GM10266 (cell line): ENCODE results near the gene RBM4B.

ENCODE experiments used
- DNase-seq: peaks from one replicate; pipeline ENCODE4 v3.0.0; 2012; ENCODE audit errors: extremely low spot score
- TF ChIP-seq, protein P1 (sequence below): IDR thresholded peaks from 2 replicates; pipeline ENCODE4 v1.5.1; 2012; ENCODE audit warnings: mild to moderate bottlenecking, low read depth; ENCODE audit not compliant: control insufficient read depth, insufficient read depth; ENCODE audit errors: missing control alignments

RBM4B gene

DNA sequence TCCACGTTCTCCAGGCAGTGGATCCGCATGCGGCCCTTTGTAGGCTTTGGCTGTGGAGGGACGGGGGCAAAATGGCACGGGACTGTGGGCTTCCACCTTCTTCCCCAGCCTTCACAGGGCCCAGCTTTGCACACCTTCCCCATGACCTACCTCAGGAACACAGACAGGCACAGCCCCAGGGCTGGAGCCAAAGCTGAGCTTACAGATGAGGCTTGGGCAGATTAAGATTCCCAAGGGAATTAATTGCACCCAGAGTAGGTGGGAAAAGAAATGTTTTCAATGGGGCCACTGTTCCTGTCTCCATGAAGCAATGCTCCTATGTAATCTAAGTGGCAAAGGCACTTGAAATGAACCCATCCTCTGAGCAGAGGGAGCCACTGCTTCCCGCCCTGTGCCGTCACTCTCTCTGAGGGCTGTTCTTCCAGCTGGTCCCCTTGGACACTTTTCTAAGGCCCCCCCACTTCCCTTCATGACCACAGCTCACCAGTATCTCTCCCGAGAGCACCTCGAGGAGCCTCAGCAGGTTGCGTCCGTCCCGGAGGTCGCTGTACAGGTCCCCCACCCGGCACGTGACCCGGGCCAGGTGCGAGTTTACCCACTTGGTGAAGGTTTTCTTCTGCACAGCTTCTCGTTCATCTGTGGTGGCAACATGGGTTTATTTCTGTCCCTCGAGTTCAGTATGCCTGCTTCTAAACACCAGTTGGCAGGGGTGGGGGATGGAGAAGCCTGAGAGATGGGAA, 37.8 kb upstream of the RBM4B start:
- no peak for DNase-seq
- TF ChIP-seq, protein P1, sequence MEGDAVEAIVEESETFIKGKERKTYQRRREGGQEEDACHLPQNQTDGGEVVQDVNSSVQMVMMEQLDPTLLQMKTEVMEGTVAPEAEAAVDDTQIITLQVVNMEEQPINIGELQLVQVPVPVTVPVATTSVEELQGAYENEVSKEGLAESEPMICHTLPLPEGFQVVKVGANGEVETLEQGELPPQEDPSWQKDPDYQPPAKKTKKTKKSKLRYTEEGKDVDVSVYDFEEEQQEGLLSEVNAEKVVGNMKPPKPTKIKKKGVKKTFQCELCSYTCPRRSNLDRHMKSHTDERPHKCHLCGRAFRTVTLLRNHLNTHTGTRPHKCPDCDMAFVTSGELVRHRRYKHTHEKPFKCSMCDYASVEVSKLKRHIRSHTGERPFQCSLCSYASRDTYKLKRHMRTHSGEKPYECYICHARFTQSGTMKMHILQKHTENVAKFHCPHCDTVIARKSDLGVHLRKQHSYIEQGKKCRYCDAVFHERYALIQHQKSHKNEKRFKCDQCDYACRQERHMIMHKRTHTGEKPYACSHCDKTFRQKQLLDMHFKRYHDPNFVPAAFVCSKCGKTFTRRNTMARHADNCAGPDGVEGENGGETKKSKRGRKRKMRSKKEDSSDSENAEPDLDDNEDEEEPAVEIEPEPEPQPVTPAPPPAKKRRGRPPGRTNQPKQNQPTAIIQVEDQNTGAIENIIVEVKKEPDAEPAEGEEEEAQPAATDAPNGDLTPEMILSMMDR = no peak

DNA sequence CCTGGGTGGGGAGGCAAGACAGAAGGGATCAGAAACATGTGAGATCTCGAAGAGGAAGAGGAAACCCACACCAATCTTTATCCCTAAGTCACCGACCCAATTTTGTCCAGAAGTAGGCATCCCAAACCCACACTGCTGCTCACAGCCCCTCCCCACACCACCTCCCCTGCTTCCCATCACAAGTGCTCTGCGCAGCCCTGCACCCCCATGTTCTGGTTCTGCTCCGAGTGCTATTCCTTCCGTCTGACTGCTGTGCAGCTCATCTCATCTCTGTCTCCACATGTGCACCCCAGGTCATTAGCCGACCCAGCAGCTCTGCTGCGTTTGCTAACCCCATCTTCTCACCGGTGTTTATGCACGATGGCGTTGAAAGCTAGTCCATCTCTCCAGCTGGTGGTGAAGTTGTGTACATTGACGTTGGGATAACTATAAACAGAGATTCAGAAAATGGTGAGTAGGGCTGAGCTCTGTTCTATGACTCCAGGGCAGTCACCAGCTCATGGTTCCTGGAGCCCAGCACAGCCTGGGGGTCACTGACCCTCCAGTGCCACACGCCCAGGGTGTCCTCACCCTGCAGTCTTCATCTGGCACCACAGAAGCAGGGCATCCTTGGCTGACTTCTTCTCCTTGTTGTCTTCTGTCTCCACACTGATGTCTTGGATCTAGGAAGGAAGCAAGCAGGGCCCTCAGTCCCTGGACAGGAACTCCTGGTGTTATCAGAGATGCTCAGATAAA, 36.2 kb upstream of the RBM4B start:
- TF ChIP-seq, protein P1 = no peak
- no peak for DNase-seq

DNA sequence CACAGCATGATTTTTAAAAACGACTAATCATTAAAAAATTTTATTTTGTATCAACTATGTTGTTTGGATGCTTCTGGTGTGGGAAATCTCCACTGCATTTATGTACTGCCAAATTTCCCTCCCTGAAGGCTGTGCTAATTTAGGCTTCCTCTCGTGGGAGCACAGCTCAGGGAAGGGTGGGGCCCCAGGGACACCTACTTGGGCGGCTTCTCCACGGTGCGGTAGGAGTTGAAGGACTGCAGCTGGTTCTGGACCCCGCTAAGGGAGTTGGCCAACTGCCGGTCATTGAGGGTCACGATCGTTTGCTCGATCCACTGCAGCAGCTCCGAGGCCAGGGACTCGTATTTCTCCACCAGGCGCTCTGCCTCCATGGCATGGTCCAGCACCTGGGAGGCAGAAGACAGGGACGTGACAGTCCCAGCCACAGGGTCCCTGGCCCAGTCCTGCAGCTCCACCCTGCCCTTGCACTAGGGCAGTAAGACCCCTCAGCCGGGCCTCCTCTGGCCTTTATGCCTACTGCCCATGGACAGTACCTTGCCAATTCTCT, 32.8 kb upstream of the RBM4B start:
- TF ChIP-seq, protein P1 = no peak
- no peak for DNase-seq

DNA sequence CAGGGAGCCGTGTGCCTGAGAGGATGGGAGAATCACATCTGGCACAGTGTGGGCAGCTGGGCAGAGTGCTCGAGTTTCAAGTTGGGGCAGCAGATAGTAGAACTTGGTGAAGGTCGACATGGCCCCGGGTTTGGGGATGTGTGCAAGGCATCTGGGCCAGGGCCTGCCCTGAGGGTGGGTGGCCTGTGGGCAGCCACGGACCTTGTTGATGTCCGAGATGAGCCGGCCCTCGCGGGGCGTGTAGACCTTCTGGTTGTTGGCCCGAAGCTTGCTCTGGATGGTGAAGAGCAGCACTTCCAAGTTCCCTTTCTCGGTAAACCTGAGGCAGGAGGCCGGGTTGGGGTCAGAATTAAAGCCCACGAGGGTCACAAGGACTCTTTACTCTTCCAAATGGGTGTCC, 31.0 kb upstream of the RBM4B start:
- DNase-seq = no peak
- TF ChIP-seq, protein P1 = no peak

DNA sequence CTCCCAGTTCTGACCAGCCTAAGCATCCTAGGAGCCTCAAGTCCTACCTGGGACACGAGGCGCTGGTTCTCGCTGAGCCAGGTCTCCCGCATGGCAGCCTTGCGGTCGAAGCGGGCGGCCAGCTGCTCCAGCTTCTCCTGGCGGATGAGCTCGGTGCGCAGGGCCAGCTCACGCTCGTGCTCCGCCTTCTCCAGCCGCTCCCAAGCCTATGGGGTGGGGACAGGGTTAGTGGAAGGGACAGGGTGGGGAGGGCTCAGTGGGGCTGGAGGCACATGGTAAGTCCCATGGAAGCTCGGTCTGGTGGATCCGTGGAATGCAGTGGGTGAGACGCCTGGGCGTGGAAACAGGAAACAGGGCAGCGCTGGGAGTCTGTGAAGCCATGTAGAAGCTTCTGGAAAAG, 30.4 kb upstream of the RBM4B start:
- no peak for DNase-seq
- TF ChIP-seq, protein P1 = no peak

DNA sequence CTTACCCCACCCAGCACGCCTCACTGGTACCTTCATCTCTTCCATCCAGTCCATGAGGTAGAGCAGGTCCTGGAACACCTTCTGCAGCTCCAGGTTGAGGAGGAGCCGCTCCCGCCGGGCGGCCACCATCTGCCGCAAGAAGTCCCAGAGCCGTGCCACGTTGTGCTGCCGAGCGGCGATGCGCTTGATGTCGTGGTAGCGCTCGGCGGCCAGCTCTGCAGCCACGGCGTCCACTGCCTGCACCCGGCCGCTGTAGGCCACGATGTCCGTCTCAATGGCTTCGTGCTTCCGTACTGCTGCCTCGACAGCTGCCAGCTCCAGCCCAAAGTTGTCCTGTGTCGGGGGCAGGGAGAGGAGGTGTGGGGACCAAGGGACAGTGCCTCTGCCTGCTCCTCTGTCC, 29.8 kb upstream of the RBM4B start:
- DNase-seq = no peak
- TF ChIP-seq, protein P1 = no peak

DNA sequence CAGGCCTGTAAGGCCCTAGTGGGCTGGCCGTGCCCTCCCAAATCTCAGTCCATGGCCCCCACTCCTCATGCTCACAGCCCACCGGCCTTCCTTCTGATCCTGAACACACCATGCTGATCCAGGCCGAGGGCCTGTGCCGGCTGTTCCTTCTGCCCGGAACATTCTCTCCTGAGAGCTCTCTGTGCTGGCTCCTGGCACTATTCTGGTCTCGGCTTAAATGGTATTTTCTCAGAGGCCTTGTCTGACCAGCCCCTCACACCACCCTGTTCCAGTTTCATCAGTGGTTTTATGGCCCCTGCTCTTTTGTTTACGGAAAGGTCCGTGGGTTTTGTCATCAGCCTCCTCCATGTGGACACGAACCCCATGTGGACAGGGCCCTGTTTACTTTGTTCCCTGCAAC, 29.3 kb upstream of the RBM4B start:
- TF ChIP-seq, protein P1 = no peak
- no peak for DNase-seq
